HL-60 (cell line): ENCODE results near the gene TMEM150B.

Experiments
- GABPA ChIP-seq: IDR thresholded peaks from 2 replicates; pipeline ENCODE4 v1.6.1; 2012; ENCODE audit warnings: low read depth
- POLR2AphosphoS5 ChIP-seq: IDR thresholded peaks from 2 replicates; pipeline ENCODE4 v1.6.1; 2012; ENCODE audit warnings: low read depth
- REST ChIP-seq: IDR thresholded peaks from 2 replicates; pipeline ENCODE4 v1.6.1; 2012; ENCODE audit warnings: low read depth; ENCODE audit not compliant: insufficient replicate concordance
- SPI1 ChIP-seq: IDR thresholded peaks from 2 replicates; pipeline ENCODE4 v1.6.1; 2012; ENCODE audit warnings: low read depth, mild to moderate bottlenecking, borderline replicate concordance
- TF ChIP-seq, protein P1 (sequence below): IDR thresholded peaks from one replicate; pipeline ENCODE4 v1.5.1; 2011; ENCODE audit warnings: low read length, control low read depth, inconsistent platforms; ENCODE audit not compliant: insufficient read depth

GRCh38 chr19:55373993-55374757 is 49.0 kb upstream of the TMEM150B start:
- TF ChIP-seq POLR2AphosphoS5 (no peak), GABPA (no peak), REST (no peak), SPI1 (no peak)
- TF ChIP-seq, protein P1, sequence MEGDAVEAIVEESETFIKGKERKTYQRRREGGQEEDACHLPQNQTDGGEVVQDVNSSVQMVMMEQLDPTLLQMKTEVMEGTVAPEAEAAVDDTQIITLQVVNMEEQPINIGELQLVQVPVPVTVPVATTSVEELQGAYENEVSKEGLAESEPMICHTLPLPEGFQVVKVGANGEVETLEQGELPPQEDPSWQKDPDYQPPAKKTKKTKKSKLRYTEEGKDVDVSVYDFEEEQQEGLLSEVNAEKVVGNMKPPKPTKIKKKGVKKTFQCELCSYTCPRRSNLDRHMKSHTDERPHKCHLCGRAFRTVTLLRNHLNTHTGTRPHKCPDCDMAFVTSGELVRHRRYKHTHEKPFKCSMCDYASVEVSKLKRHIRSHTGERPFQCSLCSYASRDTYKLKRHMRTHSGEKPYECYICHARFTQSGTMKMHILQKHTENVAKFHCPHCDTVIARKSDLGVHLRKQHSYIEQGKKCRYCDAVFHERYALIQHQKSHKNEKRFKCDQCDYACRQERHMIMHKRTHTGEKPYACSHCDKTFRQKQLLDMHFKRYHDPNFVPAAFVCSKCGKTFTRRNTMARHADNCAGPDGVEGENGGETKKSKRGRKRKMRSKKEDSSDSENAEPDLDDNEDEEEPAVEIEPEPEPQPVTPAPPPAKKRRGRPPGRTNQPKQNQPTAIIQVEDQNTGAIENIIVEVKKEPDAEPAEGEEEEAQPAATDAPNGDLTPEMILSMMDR = no peak
